ENCODE results near the gene HSD17B7. TPM values are rescaled to one million over a fixed set of nuclear protein-coding genes. Genes with fewer than 3 reads are reported as not detected.

HSD17B7 gene
- polyA plus RNA-seq, 3 donors = 11.6 to 15.4 (median 11.9) TPM

- H3K27ac Mint-ChIP-seq = no peak overlapping the region
- no peaks in the 10 kb centered on the region for H3K36me3 Mint-ChIP-seq
- no peak overlapping the region for H3K4me2 ChIP-seq (replicated peaks; ENCODE audit: extremely low read depth, low read length, poor library complexity, severe bottlenecking)
- H2AFZ ChIP-seq (ENCODE audit: insufficient read depth, low read depth, low read length, poor library complexity, severe bottlenecking) = no peak overlapping the region
- DNase-seq = no peak
- TF ChIP-seq CTCF (IDR thresholded peaks at IDR 0.05) = no peak
- H3K9me3 ChIP-seq (replicated peaks in 1 of 2; ENCODE audit: control insufficient read depth in 1 of 2, insufficient read depth in 1 of 2, low read length in 2 of 2) = no peaks in the 10 kb centered on the region
- H3K9ac ChIP-seq (ENCODE audit: insufficient read depth, low read length, poor library complexity, severe bottlenecking) = no peak overlapping the region
- H3K27ac ChIP-seq (ENCODE audit: low read depth in 1 of 2, low read length in 2 of 2) = no peak overlapping the region
- no peaks in the 10 kb centered on the region for H4K20me1 ChIP-seq (ENCODE audit: insufficient read depth, low read length)
- H3K79me2 ChIP-seq (ENCODE audit: insufficient read depth, low read length) = no peaks in the 10 kb centered on the region
- H3K27me3 Mint-ChIP-seq (ENCODE audit: low read depth in 3 of 3) = peaks cover 0 to 7% (median 6%) of the 10 kb centered on the region in 3 donors
- H3K27me3 ChIP-seq (ENCODE audit: control insufficient read depth in 2 of 2, insufficient read depth in 2 of 2, low read length in 2 of 2) = peaks cover 0 to 3% of the 10 kb centered on the region in 2 donors
- H3K4me3 Mint-ChIP-seq = no peak overlapping the region
- intact Hi-C loops (cut with micrococcal nuclease) = no loop called here
- no peaks in the 10 kb centered on the region for H3K36me3 ChIP-seq (replicated peaks in 1 of 2; ENCODE audit: control insufficient read depth in 1 of 2, insufficient read depth in 2 of 2, low read length in 2 of 2)
- no peak overlapping the region for H3K4me3 ChIP-seq (replicated peaks in 1 of 3; ENCODE audit: low read depth in 2 of 3, low read length in 3 of 3)
- no CpG with 5 or more reads among the region's 4 CpGs for WGBS (ENCODE audit: insufficient coverage)
- H3K9me3 Mint-ChIP-seq = peaks cover 0 to 4% (median 0%) of the 10 kb centered on the region in 7 donors
- H3K4me1 ChIP-seq (ENCODE audit: control insufficient read depth in 1 of 2, insufficient read depth in 2 of 2, low read length in 2 of 2) = no peaks in the 10 kb centered on the region
- no peaks in the 10 kb centered on the region for H3K4me1 Mint-ChIP-seq
Measured at GRCh38 chr1:162772571-162773154, 17.8 kb upstream of the HSD17B7 start.

DNA sequence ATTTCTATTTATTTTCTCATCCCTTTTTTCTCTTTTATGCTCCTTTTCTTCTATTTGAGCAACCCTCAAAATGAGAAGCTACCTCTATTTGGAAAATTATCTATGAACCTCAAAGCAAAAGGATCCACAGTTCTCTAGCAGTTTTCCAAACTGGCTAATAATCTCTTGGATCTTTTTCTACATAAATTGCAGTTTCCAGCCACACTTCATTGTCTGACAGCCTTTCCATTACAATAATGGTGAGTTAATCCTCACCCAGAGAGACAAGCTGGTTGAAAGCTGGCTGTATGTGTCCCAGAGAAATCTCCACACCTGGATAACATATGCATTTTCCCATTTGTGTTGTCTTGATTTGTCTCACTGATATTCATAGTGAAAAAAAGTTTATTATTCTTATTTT lies 16.5 kb upstream of the HSD17B7 start:
- Mint-ChIP-seq H3K27ac (no peak overlapping the region), H3K9me3 (peaks cover 0 to 2% (median 0%) of the 10 kb centered on the region in 7 donors), H3K36me3 (no peaks in the 10 kb centered on the region), H3K27me3 (ENCODE audit: low read depth in 3 of 3) (peaks cover 0 to 7% (median 5%) of the 10 kb centered on the region in 3 donors), H3K4me1 (no peaks in the 10 kb centered on the region), H3K4me3 (no peak overlapping the region)
- intact Hi-C loops (cut with micrococcal nuclease) = no loop called here
- peaks cover 0 to 3% of the 10 kb centered on the region in 2 donors for H3K27me3 ChIP-seq (ENCODE audit: control insufficient read depth in 2 of 2, insufficient read depth in 2 of 2, low read length in 2 of 2)
- TF ChIP-seq CTCF (IDR thresholded peaks at IDR 0.05) = no peak
- no peaks in the 10 kb centered on the region for H3K9me3 ChIP-seq (replicated peaks in 1 of 2; ENCODE audit: control insufficient read depth in 1 of 2, insufficient read depth in 1 of 2, low read length in 2 of 2)
- no peaks in the 10 kb centered on the region for H3K36me3 ChIP-seq (replicated peaks in 1 of 2; ENCODE audit: control insufficient read depth in 1 of 2, insufficient read depth in 2 of 2, low read length in 2 of 2)
- H3K9ac ChIP-seq (ENCODE audit: insufficient read depth, low read length, poor library complexity, severe bottlenecking) = no peak overlapping the region
- H3K4me1 ChIP-seq (ENCODE audit: control insufficient read depth in 1 of 2, insufficient read depth in 2 of 2, low read length in 2 of 2) = no peaks in the 10 kb centered on the region
- H4K20me1 ChIP-seq (ENCODE audit: insufficient read depth, low read length) = no peaks in the 10 kb centered on the region
- no peak for DNase-seq
- no peak overlapping the region for H3K4me2 ChIP-seq (replicated peaks; ENCODE audit: extremely low read depth, low read length, poor library complexity, severe bottlenecking)
- no peak overlapping the region for H3K27ac ChIP-seq (ENCODE audit: low read depth in 1 of 2, low read length in 2 of 2)
- H2AFZ ChIP-seq (ENCODE audit: insufficient read depth, low read depth, low read length, poor library complexity, severe bottlenecking) = no peak overlapping the region
- no peak overlapping the region for H3K4me3 ChIP-seq (replicated peaks in 1 of 3; ENCODE audit: low read depth in 2 of 3, low read length in 3 of 3)
- H3K79me2 ChIP-seq (ENCODE audit: insufficient read depth, low read length) = no peaks in the 10 kb centered on the region
